AG09319 (cell line): ENCODE data around the gene OR4S1.
"Not testable (repeated sequence)": the region's sequence is repeated elsewhere in the genome, so short reads cannot be mapped to it uniquely, and the experiment has no call there.

Experiments used
- DNase-seq: peaks from one replicate; pipeline ENCODE4 v3.0.0-alpha.2; 2010; ENCODE audit warnings: low read depth; ENCODE audit errors: extremely low read depth
- CTCF ChIP-seq: IDR thresholded peaks from 2 replicates; pipeline ENCODE4 v1.5.1; 2011; ENCODE audit warnings: low read depth, mild to moderate bottlenecking, inconsistent platforms, low read length, moderate library complexity

The OR4S1 gene

GRCh38 chr11:48341466-48341865, 35.4 kb downstream of the OR4S1 start:
- no peak for DNase-seq
- no peak for TF ChIP-seq CTCF

DNA sequence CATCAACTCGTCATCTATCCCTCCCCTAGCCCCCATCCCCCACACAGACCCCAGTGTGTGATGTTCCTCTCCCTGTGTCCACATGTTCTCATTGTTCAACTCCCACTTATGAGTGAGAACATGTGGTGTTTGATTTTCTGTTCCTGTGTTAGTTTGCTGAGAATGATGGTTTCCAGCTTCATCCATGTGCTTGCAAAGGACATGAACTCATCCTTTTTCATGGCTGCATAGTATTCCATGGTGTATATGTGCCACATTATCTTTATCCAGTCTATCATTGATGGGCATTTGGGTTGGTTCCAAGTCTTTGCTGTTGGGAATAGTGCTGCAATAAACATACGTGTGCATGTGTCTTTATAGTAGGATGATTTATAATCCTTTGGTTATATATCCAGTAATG, 36.5 kb downstream of the OR4S1 start:
- DNase-seq, result not testable (repeated sequence)

- DNase-seq, result not testable (repeated sequence)
Observed at GRCh38 chr11:48346286-48346685, 40.3 kb downstream of the OR4S1 start.

- no peak for DNase-seq
- no peak for TF ChIP-seq CTCF
Observed at GRCh38 chr11:48354013-48354412, 48.0 kb downstream of the OR4S1 start.

- no peak for DNase-seq
- no peak for TF ChIP-seq CTCF
Observed at GRCh38 chr11:48354677-48355076, 48.7 kb downstream of the OR4S1 start.
